M059J (cell line): ENCODE results near the gene C2. TPM values are rescaled to one million over a fixed set of nuclear protein-coding genes. Genes with fewer than 3 reads are reported as not detected.
"Not testable (repeated sequence)": the region's sequence is repeated elsewhere in the genome, so short reads cannot be mapped to it uniquely, and the experiment has no call there.

Source experiments
- DNase-seq: peaks from one replicate; pipeline ENCODE4 v3.0.0-alpha.2; 2012; ENCODE audit warnings: low read depth
- total RNA-seq: library from RNA; depleted of rRNA; stranded (reverse); fragments of >200 nt; shearing (Covaris generic); gene quantifications from 2 replicates; pipeline ENCODE4 v1.2.3, GENCODE V29; 2014

Gene C2
- total RNA-seq, 1 experiment from 2014 or later: 3.3 TPM

DNA sequence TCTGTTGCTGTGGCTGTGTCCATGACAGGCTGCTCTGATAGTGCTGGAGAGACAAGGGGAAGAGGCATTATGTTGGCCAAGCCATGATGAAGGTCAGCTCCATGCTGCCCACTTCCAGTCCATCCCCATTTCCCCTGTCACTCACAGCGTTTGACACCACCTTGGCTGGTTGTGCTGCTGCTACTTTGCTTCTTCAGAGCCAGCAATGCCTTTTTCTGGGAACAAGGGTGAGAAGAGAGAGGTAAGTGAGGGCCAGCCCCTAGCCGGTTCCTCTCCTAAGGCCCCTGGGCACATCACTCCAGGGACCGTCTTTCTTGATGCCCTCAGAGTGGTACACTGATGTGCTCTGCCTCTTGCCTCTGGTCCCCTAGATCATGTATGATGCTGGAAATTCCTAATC is 29.3 kb downstream of the C2 start:
- DNase-seq: no peak

DNA sequence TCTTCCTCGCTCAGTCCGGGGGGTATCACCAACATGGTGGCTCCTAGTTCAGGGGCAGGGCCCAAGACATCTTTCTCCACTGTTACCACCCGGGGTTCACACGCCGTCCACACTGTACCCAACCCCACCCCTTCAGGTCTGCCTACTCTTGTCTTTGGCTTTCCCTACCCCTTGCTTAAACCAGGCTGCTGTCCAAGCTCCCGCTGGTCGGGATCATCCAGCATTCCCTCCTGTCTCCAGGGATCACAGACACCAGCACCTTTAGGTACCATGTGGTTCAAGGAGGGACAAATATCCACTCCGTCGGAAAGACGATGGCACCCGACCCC is 30.9 kb downstream of the C2 start:
- no peak for DNase-seq

DNA sequence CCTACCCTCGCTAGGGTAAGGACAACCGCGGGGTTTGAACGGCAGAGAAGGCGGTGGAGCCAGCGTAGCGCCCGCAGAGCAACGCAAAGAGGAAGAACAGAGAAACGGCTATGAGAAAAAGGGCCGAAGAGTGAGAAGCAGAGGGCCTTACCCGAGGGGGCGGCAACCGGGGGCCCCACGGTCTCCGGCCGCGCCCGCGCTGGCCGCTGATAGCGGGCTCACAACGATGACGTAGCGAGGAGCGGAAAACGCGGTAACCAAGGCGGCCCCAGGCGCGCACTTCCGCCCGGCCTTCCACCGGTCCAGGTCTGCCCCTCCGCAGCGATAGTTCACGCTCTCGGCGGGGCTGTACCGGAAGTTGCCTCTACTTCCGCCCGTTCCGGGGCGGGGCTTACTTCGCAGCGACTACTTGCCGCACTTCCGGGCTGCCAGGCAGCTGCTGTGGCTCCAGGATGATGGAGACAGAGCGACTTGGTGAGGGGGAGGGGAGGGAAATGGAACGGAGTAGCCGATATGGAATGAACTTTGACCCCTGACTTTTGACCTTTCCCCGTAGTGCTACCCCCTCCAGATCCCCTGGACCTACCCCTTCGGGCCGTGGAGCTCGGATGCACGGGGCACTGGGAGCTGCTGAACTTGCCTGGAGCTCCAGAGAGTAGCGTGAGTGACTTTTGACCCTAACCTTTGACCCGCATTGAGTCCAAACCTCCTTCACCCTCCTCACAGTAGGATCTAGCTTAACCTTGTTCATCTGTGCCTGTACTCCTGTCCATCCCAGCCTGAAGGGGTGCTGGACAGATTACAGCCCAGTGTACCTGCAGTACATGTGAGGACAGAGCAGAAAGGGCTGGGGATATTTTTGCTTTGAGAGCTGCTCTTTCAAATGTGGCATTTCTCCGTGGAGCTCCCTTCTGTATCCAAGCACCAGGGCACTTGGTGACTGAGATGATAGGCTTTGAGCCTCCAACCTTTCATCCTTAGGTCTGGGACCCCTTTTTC is 31.5 kb downstream of the C2 start, which contains the start of the genes NELFE and SKIC2:
NELFE (minus strand) TSS at position 231 of the 999 bp plus-strand sequence. CDS start 525 bp downstream, outside the sequence.
SKIC2 (plus strand) TSS at position 435 of the 999 bp plus-strand sequence; CDS start at position 453, 18 bp downstream.
- DNase-seq: peak; percentile 99

DNA sequence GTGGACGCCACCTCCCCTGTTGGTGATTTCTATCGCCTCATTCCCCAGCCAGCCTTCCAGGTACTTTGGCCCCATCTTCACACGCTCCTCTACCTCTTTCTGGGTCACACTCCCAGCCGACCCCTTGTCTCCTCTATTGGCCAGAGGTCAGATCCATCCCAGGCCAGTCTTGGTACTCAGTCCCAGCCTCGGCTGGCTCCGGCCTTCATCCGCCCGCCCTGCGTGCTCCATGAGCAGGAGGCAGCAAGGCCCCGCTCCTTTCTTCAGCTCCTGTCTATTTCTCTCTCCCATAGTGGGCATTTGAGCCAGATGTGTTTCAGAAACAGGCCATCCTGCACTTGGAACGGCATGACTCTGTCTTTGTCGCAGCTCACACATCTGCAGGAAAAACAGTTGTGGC is 34.1 kb downstream of the C2 start:
- DNase-seq: no peak

DNA sequence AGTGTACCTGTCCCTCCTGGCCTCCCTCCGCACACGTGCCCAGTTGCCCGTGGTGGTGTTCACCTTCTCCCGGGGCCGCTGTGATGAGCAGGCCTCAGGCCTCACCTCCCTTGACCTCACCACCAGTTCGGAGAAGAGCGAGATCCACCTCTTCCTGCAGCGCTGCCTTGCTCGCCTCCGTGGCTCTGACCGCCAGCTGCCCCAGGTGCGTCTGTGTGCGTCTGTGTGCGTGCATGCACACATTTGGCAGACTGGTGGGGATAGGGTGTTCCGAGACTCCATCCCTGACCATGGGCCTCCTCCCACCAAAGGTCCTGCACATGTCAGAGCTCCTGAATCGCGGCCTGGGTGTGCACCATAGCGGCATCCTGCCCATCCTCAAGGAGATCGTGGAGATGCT is 36.4 kb downstream of the C2 start:
- no peak for DNase-seq

DNA sequence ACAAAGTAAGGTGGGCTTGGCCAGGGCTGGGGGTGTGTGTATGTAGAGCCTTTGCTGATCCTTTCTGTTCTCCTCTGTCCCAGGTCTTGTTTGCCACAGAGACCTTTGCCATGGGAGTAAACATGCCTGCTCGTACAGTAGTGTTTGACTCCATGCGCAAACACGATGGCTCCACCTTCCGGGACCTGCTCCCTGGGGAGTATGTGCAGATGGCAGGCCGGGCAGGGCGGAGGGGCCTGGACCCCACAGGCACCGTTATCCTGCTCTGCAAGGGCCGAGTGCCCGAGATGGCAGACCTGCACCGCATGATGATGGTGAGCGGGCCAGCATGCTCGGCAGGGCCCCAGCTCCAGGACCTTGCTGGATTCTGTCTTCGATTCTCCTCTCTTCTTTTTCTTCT is 38.2 kb downstream of the C2 start:
- DNase-seq: no peak

DNA sequence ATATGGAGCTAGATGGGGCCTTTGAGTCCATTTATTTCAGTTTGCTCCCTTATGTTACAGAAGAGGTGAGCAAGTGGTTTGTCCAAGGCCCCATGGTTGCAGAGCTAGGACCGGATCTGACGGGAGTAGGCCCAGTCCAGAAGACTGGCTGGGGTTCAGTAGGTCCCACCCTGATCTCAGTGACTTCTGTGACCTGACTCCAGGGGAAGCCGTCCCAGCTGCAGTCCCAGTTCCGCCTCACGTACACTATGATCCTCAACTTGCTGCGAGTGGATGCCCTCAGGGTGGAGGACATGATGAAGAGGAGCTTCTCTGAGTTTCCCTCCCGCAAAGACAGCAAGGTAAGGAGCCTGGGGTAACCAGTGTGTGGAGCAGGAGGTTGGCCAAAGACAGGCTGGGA is 39.0 kb downstream of the C2 start:
- no peak for DNase-seq

DNA sequence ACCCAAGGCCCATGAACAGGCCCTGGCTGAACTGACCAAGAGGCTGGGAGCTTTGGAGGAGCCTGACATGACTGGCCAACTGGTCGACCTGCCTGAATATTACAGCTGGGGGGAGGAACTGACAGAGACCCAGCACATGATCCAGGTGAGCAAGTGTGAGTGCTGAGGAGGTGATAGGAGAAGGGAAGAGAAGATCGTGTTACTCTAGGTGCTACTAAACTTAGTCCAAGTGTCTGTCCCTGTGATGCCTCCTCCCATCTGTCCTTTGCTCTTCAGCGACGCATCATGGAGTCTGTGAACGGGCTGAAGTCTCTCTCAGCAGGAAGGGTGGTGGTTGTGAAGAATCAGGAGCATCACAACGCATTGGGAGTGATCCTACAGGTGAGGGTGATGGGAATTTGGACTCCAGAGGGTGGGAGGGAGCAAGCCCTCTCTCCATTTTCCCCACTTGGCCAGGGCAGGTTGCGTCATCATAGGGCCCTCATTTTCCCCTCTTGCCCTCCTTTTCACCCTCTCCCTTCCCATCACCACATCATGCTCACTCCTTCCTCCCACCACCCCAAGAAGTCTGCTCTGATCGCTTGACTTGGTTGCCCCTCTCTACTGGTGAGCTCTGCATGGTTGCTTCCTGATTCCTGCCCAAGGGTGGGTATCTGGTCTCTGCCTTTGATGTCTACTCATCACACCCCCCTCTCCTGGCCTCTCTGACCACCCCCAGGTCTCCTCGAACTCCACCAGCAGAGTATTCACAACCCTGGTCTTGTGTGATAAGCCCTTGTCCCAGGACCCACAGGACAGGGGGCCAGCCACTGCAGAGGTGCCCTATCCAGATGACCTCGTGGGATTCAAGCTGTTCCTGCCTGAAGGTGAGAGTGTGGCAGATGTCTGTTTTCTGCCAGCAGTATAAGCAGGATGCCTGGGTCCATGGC is 39.7 kb downstream of the C2 start:
- DNase-seq: no peak

DNA sequence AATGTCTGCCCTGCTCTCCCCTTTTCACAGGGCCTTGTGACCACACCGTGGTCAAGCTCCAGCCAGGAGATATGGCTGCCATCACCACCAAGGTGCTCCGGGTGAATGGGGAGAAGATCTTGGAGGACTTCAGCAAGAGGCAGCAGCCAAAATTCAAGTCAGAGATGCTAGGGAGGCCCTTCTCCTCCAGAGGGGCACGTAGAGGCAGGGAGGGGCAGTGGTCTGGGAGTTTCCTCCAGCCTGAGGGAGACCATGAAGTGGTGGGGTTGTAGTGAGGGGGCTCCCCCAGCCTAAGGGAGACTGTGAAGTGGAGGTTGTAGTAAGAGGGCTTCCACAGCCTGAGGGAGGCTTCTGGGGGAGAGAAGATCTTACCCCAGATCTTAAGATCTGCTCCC is 40.4 kb downstream of the C2 start:
- DNase-seq: no peak

DNA sequence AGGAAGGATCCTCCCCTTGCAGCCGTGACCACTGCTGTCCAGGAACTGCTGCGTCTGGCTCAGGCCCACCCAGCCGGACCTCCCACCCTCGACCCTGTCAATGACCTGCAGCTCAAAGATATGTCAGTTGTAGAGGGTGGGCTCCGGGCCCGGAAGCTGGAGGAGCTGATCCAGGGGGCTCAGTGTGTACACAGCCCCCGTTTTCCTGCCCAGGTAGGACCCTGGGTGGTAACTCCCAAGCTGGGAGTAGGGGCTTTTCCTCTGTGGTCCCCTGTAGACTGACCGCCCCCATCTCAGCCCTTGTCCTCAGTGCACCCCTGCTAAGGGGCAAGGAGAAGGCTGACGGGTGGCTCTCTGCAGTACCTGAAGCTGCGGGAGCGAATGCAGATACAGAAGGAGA is 40.8 kb downstream of the C2 start:
- DNase-seq: no peak

DNA sequence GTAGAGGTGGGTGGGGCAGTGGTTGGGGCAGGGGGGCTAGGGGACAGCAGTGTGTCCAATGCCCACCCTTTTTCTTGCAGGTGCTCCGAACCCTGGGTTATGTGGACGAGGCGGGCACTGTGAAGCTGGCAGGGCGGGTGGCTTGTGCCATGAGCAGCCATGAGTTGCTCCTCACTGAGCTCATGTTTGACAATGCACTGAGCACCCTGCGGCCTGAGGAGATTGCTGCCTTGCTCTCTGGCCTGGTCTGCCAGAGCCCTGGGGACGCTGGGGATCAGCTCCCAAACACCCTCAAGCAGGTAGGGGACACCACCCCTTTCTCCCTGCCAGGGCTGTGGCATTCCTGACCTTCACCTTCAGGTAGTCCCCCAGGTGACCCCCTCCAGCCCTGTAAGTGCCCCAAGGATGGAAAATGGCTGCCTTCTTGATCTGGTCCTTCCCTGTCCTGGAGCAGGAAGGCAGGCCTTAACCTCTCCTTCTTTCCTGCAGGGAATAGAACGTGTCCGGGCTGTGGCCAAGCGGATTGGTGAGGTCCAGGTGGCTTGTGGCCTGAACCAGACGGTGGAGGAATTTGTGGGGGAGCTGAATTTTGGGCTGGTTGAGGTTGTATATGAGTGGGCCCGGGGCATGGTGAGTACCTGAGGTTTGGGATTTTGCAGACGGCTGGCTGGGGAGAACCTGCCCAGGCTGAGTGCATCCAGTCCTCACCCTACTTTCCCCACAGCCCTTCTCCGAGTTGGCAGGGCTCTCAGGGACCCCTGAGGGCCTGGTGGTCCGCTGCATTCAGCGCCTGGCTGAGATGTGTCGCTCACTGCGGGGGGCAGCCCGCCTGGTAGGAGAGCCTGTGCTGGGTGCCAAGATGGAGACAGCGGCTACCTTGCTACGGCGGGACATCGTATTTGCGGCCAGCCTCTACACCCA is 41.5 kb downstream of the C2 start:
- no peak for DNase-seq

DNA sequence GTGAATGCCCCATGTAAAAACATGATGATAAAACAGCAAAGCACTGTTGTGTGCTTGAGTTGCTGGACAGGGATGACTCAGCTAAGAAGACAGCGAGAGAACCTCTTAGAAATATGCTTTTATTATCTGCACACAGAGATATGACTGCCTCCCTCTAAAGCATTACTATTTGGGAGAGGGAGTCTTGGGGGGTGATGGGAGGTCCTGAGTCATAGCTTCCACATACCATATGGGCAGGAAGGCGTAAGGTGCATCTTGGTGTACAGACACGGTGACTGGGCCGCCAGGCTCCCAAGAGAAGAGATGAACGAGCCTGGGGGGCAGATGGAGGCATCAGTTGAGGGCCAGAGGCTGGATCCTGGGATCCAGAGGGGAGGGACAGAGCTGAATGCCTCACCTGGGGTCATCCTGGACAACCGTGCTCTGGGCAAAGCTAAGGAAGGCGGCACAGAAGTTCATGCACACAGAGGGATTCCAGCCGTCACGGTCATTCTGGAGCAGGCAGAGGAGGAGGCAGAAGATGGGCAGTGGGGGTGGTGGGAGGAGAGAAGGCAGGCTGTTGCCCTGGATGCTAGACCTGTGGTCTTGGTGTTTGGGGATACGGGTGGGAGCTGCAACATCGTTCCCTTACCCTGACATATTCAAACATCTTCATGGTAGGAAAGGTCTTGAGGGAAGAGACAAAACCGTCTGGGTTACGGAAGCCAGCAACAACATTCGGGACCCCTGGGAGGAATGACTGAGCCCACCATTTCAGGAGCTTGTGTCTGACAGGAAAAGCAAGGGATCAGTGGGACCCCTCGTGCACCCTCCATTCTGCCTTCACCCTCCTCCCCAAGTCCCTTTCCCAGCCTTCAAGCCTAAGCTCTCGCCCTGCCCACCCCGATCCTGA is 42.4 kb downstream of the C2 start:
- DNase-seq: peak; percentile 58

DNA sequence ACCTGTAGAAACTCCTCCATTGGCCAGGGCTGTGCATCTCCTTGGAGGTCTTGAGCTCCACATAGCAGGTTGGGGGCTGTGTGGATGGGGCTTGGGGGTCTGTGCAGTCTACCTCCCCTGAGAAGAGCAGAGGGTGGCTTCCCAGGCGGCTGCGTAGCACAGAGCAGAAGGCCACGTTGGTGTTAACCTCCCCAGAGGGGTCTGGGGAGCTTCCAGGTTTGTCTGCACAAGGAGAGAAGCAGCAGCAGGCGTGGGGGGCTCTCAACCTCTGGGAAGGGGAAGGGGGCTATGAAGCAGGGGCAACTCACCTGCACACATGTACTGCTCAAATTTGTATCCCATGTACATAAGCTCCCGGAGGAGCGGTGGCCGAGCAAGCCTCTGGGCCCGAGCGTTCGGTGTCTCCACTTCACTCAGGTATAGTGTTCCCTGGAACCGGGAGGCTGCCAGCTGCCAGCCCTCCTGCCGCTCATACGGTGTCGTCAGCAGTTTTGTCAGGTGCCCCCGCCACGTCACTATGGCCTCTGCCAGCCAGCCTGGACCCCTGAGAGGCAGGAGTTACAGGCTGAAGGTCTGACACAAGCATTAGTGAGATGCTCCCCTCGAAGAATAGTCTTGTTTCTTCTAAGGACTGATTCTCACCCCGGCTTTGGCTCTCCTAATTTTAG is 43.2 kb downstream of the C2 start:
- no peak for DNase-seq

DNA sequence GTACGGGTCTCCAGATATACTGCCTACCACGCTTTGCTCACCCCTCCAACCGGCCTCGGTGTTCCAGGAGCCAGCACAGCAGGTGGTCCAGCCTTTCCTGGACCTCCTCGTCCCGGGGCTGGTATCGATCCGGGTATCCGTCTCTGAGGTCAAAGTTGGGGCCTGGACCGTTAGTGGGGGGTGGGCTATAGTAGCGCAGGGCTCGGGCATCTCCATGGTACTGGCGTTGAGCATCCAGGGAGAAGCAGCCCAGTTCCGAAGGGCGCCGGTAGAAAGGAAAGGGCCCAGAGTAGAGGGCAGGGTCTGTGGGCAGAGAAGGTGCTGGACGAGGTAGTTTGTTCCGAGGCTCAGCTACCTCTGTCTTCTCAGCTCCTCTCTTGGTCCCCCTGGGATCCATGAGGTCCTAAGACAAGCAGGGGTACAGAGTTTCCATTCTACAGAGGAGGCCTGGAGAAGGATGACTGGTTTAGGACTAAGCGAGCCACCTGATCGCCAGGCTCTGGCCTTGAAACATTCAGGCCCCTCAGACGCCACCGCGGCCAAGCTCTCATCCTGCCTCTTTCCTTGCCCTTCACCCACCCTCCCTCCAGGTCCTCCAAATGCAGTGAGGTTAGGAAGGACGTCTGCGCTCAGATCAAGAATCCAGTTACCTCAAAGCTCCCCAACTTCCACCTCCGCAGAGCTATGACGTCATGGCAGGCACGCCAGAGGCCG is 43.9 kb downstream of the C2 start:
- DNase-seq: no peak

DNA sequence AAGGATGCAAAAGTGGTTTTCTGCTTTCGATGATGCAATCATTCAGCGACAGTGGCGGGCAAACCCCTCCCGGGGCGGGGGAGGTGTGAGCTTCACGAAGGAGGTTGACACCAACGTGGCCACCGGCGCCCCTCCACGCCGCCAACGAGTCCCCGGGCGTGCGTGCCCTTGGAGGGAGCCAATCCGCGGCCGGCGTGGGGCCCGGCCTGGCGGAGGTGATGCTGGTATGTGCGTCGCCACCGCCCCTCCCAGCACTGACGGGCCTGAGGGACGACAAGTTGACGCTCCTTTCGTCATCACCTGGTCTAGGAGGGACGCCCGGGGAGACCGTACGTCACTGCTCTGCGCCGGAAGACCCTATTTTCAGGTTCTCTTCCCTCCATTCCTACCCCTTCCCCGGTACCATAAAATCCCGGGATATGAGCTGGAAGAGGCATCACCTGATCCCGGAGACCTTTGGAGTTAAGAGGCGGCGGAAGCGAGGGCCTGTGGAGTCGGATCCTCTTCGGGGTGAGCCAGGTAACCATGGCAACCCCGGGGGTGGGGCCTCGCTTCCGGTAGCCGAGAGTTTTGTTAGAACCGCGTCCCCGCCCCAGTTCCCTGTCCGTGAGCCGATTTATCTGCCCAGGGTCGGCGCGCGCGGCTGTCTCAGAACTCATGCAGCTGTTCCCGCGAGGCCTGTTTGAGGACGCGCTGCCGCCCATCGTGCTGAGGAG is 44.6 kb downstream of the C2 start, which contains the start of gene DXO:
DXO (minus strand) TSS at position 146 of the 716 bp plus-strand sequence. CDS start 463 bp downstream, outside the sequence.
- DNase-seq: peak; percentile 100

DNA sequence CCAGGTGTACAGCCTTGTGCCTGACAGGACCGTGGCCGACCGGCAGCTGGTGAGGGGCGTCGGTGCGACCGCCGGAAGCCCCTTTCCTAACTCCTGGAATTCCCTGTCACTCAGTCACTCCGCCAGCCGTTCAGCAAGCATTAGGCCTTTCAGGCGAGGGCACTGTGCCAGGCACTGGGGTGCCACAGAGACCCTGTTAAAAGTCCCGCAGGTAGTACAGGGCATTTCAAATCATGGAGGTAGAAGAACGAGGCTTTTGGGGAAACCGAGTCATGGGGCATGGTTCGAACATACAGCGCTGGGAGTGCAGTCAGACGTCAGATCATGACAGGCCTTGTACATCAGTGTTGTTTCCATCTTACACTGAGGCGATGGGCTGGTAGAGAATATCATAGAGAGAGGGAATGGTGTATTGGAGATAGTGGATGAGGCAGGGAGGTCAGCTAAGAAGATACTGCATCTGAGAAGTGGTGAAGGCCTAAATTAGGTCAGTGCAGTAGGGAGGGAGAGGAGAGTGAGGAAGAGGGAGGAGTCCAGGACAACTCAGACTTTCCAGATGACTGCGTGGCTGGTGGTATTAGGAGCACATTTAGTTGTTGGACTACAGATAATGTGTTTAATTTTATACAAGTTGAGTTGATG is 45.3 kb downstream of the C2 start:
- DNase-seq: peak; percentile 70

DNA sequence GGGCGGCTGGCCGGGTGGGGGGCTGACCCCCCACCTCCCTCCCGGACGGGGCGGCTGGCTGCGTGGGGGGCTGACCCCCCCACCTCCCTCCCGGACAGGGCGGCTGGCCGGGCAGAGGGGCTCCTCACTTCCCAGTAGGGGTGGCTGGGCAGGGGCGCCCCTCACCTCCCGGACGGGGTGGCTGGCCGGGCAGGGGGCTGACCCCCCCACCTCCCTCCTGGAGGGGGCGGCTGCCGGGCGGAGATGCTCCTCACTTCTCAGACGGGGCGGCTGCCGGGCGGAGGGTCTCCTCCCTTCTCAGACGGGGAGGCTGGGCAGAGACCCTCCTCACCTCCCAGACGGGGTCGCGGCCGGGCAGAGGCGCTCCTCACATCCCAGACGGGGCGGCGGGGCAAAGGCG is 48.5 kb downstream of the C2 start:
- DNase-seq: not testable (repeated sequence)
